ENCODE results near the gene CTNNBL1.

The CTNNBL1 gene

DNA sequence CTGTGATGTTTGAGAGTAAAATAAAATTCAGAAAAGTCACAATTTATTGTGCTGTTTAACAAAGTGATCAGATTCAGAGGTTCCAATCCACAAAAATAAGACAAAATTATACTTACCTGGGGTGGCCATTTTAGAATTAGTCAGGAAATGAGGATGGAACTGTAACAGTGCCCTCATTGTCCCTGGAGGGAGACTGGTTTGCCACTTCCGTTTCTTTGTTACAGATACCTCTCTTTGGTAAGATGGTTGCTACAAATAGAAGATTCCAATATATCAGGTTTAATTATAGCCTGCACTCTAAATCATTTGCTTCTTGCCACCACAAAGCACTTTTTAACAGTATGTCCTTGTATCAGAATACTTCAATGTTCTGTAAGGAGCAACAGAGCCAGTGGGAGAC is 95.6 kb downstream of the CTNNBL1 start:
- no peak overlapping the region for H3K4me3 ChIP-seq (ENCODE audit: low read depth, low read length)
- DNase-seq (ENCODE audit: low read depth), result peak; percentile 73
- TF ChIP-seq POLR2A (IDR thresholded peaks at IDR 0.05; ENCODE audit: extremely low read depth, insufficient read length) (no peak), MYC (IDR thresholded peaks at IDR 0.05; ENCODE audit: low read depth, low read length) (no peak), CTCF (IDR thresholded peaks at IDR 0.05; ENCODE audit: low read depth, low read length) (no peak)
- TF ChIP-seq, protein P1, sequence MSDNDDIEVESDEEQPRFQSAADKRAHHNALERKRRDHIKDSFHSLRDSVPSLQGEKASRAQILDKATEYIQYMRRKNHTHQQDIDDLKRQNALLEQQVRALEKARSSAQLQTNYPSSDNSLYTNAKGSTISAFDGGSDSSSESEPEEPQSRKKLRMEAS (IDR thresholded peaks at IDR 0.05; ENCODE audit: low read depth, low read length), result no peak

GRCh38 chr20:37790900-37791299 is 97.1 kb downstream of the CTNNBL1 start:
- DNase-seq (ENCODE audit: low read depth), result no peak
- TF ChIP-seq, protein P1 (IDR thresholded peaks at IDR 0.05; ENCODE audit: low read depth, low read length), result no peak
- TF ChIP-seq CTCF (IDR thresholded peaks at IDR 0.05; ENCODE audit: low read depth, low read length) (no peak), POLR2A (IDR thresholded peaks at IDR 0.05; ENCODE audit: extremely low read depth, insufficient read length) (no peak), MYC (IDR thresholded peaks at IDR 0.05; ENCODE audit: low read depth, low read length) (no peak)
- no peak overlapping the region for H3K4me3 ChIP-seq (ENCODE audit: low read depth, low read length)

GRCh38 chr20:37796121-37796520 is 102.3 kb downstream of the CTNNBL1 start:
- TF ChIP-seq MYC (IDR thresholded peaks at IDR 0.05; ENCODE audit: low read depth, low read length) (no peak), CTCF (IDR thresholded peaks at IDR 0.05; ENCODE audit: low read depth, low read length) (no peak), POLR2A (IDR thresholded peaks at IDR 0.05; ENCODE audit: extremely low read depth, insufficient read length) (no peak)
- TF ChIP-seq, protein P1 (IDR thresholded peaks at IDR 0.05; ENCODE audit: low read depth, low read length), result no peak
- no peak for DNase-seq (ENCODE audit: low read depth)
- no peak overlapping the region for H3K4me3 ChIP-seq (ENCODE audit: low read depth, low read length)

DNA sequence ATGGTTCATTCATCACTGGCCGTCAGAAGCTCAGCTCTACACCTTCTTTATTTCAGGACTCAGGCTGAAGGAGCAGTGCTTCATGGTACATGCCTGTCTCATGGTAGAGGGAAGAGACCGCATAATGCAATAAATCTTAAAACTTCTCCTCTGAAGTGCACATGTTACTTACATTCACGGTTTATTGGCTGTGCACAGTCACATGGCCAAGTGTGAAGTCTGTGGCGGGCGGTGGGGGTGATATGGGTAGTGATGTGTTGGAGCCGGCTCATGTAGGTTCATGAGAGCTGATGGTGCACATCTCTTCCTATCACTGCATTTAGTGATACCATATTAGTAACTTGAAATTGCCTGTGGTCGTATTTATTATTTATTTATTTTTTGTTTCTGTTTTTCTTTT is 102.9 kb downstream of the CTNNBL1 start:
- no peak overlapping the region for H3K4me3 ChIP-seq (ENCODE audit: low read depth, low read length)
- TF ChIP-seq POLR2A (IDR thresholded peaks at IDR 0.05; ENCODE audit: extremely low read depth, insufficient read length) (no peak), MYC (IDR thresholded peaks at IDR 0.05; ENCODE audit: low read depth, low read length) (no peak), CTCF (IDR thresholded peaks at IDR 0.05; ENCODE audit: low read depth, low read length) (no peak)
- TF ChIP-seq, protein P1 (IDR thresholded peaks at IDR 0.05; ENCODE audit: low read depth, low read length), result no peak
- DNase-seq (ENCODE audit: low read depth), result no peak

- TF ChIP-seq POLR2A (IDR thresholded peaks at IDR 0.05; ENCODE audit: extremely low read depth, insufficient read length), result no peak
- TF ChIP-seq MYC (IDR thresholded peaks at IDR 0.05; ENCODE audit: low read depth, low read length), result no peak
- TF ChIP-seq, protein P1 (IDR thresholded peaks at IDR 0.05; ENCODE audit: low read depth, low read length), result no peak
- no peak for TF ChIP-seq CTCF (IDR thresholded peaks at IDR 0.05; ENCODE audit: low read depth, low read length)
- H3K4me3 ChIP-seq (ENCODE audit: low read depth, low read length), result no peak overlapping the region
- no peak for DNase-seq (ENCODE audit: low read depth)
Observed at GRCh38 chr20:37797669-37798175, 103.9 kb downstream of the CTNNBL1 start.

Data from NB4 (cell line).